GM20000 (cell line): Measurements from ENCODE around the gene ERCC8.

ENCODE experiments used
- DNase-seq: peaks from one replicate; pipeline ENCODE4 v3.0.0; 2012; ENCODE audit warnings: low spot score
- TF ChIP-seq, protein P1 (sequence below): IDR thresholded peaks from 2 replicates; pipeline ENCODE4 v1.5.1; 2012; ENCODE audit warnings: mild to moderate bottlenecking, control low read depth; ENCODE audit errors: extremely low read depth, missing control alignments

ERCC8 gene

DNA sequence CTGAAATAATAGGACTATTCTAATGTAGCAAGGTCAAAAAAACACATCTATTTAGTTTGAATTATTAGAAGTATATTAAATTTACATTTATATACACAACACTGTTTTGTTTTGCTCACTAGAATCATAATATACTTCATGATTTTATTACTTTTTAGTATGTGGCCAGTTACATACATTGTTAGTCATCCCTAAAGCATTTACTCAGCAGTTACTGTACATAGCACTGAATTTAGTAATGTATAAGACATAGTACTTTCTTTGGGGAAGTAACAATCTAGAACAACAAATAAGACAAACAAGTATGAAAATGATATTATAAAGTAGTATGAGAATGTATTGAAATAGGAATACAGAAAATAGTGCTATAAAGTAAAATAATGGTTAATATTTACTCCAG lies 28.2 kb downstream of the ERCC8 start:
- no peak for DNase-seq
- TF ChIP-seq, protein P1, sequence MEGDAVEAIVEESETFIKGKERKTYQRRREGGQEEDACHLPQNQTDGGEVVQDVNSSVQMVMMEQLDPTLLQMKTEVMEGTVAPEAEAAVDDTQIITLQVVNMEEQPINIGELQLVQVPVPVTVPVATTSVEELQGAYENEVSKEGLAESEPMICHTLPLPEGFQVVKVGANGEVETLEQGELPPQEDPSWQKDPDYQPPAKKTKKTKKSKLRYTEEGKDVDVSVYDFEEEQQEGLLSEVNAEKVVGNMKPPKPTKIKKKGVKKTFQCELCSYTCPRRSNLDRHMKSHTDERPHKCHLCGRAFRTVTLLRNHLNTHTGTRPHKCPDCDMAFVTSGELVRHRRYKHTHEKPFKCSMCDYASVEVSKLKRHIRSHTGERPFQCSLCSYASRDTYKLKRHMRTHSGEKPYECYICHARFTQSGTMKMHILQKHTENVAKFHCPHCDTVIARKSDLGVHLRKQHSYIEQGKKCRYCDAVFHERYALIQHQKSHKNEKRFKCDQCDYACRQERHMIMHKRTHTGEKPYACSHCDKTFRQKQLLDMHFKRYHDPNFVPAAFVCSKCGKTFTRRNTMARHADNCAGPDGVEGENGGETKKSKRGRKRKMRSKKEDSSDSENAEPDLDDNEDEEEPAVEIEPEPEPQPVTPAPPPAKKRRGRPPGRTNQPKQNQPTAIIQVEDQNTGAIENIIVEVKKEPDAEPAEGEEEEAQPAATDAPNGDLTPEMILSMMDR = no peak

DNA sequence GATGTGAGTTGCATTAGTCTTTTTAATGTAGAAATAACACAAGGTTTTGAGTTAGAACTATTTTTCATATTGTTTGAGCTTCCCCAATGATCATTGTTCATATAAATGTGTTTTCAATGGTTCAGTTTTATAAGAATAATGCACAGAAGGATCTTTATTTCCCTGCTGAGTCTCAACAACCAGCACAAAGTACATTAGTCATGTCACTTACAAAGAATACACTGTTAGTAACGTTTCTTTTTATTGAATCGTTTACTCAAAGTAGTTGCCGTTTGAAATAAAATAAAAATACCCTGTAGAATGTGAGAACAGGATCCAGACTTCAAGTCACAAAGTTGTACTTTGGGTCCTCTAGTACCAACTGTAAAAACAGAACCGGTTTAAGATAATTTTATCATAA lies 41.5 kb downstream of the ERCC8 start:
- no peak for DNase-seq
- TF ChIP-seq, protein P1 = no peak

DNA sequence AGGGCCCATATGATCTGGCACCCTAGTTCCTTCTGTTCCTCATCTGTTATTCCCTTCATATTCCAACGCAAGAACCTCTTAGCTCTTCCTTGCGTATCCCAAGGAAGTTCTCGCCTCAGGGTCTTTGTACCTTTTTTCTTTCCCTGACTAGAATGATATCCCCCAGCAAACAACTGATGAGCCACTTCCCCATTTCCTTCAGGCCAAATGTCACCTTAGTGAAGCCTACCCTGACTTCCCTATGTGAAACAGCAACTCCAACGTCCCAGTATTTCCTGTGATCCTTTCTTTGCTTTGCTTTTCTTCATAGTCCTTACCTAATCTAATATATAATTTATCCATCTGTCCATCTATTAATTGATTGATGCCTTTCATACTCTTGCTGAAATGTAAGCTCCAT lies 47.9 kb downstream of the ERCC8 start:
- TF ChIP-seq, protein P1 = no peak
- no peak for DNase-seq

DNA sequence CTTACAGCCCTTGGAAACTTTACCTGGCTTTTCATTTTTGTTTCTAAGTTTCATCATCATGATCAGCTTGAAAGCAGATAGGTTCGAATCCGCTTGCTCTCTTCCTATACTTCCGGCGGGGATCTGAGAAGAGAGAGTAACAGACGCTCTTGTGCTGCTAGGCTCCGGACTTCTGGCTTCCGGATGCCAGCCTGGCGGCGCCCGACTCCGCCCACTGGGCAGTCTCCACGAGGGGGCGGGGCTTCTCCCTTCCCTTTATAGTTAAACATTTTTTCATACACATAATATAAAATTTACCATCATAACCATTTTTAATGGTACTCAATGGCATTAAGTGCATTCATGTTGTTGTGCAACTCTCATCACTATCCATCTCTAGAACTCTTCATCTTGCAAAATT lies 51.3 kb downstream of the ERCC8 start:
- TF ChIP-seq, protein P1 = no peak

DNA sequence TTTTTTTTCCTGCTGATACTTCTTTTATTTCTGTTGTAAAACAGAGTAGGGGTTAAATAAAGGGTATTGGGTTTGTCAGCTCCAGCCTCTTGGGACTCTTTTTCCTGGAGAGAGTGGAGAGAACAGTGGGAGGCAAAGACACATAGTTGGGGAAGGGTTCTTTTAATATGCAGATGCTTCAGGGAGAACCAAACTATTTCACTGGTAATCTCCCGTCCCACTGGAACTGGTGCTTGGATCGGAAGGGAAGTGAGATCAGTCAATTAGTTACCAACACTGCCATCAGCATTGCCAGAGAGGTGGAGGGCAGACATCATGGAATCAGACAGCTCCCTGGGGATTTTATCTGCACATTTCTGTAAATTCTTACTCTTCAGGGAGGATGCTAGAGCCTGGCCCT lies 53.2 kb downstream of the ERCC8 start:
- DNase-seq = no peak
- TF ChIP-seq, protein P1 = no peak

More for the DNA sequence above, 51.3 kb downstream of the ERCC8 start:
- no peak for DNase-seq

DNA sequence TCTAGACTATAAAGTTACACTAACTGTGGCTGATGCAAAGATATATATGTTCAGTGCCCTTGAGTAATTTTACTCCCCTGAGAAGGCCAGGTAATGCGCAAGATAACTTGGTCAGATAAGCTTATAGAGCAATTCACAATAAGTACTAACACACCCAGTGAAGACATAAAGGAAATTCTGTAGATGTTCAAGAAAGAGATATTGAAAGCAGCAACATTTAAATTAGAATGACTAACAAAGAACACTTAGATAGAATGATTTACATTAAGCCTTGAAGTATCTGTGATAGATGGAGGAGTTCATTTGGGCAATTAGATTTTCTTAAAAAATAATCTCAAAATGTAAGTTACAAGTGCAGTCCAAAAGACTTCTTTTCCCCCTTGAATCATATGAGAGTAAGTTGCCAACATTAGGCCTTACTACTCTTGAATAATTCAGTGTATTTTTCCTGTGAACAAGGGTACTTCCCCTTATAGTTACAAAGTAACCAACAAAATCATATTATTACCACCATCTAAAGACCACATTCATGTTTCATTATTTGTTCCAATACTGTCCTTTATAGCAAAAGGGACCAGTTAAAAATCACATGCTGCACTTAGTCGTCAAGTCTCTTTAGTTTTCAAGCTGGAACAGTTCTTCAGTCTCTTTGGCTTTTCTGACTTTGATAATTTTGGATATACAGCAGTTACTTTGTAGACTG lies 56.4 kb downstream of the ERCC8 start:
- TF ChIP-seq, protein P1 = no peak
- peak; percentile 16 for DNase-seq

DNA sequence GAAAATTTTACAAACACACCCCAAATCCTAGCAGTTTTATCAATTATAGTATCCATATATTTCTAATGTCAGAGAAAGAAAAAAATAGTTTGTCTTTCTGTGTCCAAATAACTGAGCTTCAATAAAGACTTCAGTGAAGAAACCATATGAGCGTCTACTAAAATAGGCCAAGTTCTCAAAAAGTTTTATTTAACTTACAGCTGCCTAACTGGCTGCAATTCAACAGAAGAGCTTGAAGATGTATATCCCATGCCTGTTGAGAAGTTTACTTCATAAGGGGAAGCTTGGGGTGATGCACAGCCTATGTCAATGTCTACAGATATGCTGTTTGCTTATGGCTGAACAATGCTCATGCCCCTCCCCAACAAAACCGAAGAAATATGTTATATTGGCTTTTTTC lies 57.1 kb downstream of the ERCC8 start:
- TF ChIP-seq, protein P1 = no peak
- no peak for DNase-seq
